Neuron (in vitro differentiated cells): ENCODE results near the gene IFI35.

Experiments
- H2AFZ ChIP-seq: one replicate; pipeline ENCODE4 v1.6.1; 2013; ENCODE audit warnings: low read depth, mild to moderate bottlenecking, inconsistent platforms, low read length, moderate library complexity
- H3K27me3 ChIP-seq: one replicate; pipeline ENCODE4 v1.6.1; 2013; ENCODE audit warnings: low read length; ENCODE audit not compliant: insufficient read depth
- H3K36me3 ChIP-seq: one replicate; pipeline ENCODE4 v1.6.1; 2013; ENCODE audit warnings: low read length; ENCODE audit not compliant: insufficient read depth
- H3K4me1 ChIP-seq: one replicate; pipeline ENCODE4 v1.6.1; 2013; ENCODE audit warnings: low read length; ENCODE audit not compliant: insufficient read depth
- H3K4me3 ChIP-seq: 2 replicates; pipeline ENCODE4 v1.5.1; 2013; ENCODE audit warnings: mild to moderate bottlenecking, low read length, moderate library complexity
- H3K9me3 ChIP-seq: one replicate; pipeline ENCODE4 v1.6.1; 2013; ENCODE audit warnings: low read length

Gene IFI35

DNA sequence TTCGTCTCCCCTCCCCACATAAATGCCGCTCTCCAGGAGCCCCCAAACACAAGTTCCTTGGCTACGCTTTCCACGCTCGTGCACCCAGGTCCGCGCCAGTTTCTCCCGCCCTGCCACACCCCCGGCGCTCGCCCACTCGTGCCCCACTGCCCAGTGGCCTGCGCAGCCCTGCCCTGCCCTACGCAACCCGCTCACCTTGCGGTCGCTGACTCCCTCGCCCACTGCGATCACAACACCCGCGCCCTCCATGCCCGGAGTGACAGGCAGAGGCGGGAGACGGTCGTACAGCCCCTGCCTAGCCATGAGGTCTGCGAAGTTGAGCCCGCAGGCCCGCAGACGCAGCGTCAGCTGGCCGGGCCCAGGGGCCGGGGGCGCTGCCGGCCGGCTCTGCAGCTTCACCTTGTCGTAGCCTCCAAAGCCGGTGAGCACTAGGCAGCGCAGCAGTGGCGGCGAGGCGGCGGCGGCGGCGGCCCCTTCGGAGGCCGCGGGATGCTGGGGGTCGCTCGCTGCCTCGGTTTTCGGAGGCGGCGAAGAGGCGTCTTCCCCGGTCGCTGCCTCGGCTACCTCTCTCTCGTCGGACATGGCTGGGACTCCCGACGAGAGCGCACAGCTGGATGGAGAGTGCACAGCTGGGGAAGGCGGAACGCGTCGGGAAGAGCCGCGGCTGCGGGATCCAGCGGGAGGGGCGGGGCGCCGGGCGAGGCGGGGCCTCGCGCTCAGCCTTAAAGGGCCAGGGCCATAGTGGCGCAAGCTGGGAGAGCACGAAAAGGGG lies 15.3 kb downstream of the IFI35 start, which contains the start of gene VAT1:
Gene VAT1 (minus strand): TSS at position 645 of the 772 bp plus-strand sequence. CDS start 63 bp downstream, at position 582.
- Histone ChIP-seq H3K27me3 (no peaks in the 10 kb centered on the region), H3K9me3 (no peaks in the 10 kb centered on the region), H3K4me1 (peaks cover 55% of the 10 kb centered on the region), H2AFZ (peak within 1 kb of the TSS; percentile 65), H3K4me3 (peak within 1 kb of the TSS; percentile 86), H3K36me3 (no peaks in the 10 kb centered on the region)

DNA sequence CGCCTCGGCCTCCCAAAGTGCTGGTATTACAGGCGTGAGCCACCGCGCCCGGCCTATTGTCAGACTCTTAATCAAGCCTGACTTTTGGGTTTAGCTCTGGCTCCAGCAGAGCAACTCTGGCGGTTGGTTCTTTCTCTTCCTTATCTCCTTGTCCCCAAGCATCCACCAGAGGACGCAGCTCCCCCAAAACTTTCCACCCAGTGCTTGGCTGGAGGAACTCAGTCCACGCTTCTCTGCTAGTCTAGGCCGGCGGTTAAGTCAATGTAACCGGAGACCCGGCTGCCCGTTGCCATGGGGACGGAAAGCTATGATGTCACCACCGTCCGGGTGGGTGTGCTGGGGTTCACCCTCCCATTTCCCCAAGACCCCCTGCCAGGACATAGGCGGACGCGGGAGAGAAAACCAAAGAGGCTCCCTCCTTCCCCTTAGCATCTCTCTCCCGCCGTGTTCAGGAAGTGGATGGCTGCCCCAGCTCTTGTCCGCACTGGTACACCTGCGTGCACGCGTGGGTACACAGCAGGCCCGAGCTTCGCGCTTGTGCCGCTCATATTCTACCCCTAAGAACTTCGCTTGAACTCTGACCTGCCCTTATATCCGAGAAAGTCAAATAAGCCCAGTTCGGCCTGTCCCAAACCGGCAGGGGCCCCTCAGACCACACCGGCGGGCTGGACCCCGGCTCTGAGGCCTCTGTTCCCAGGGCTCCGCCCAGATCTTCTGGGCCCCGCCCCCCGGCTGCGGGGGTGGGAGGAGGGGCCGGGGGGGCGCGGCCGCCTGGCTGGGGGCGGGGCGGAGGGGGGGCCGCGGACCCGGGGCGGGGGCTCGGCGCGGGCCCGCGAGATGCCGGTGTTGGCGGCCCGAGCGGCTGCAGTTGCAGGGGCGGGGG lies 18.1 kb downstream of the IFI35 start, which contains the start of gene RND2:
Gene RND2 (plus strand): TSS at position 825 of the 883 bp plus-strand sequence. CDS start 117 bp downstream, outside the sequence.
- no peaks in the 10 kb centered on the region for H3K9me3 ChIP-seq
- no peaks in the 10 kb centered on the region for H3K36me3 ChIP-seq
- peak within 1 kb of the TSS; percentile 59 for H3K4me3 ChIP-seq
- H2AFZ ChIP-seq = peak within 1 kb of the TSS; percentile 57
- H3K27me3 ChIP-seq = no peaks in the 10 kb centered on the region
- H3K4me1 ChIP-seq = peaks cover 37% of the 10 kb centered on the region

DNA sequence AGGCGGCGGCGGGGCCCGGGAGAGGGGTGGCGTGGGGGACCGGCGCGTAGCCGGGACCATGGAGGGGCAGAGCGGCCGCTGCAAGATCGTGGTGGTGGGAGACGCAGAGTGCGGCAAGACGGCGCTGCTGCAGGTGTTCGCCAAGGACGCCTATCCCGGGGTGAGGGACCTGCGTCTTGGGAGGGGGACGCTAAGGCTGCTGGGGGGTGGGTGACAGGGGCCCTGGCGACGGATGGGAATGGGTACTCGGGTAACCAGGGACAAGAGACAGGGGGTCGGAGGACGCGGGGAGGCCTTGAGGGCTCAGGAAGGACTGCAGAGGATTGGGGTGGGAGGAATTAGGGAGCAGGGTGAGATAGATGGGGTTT lies 18.7 kb downstream of the IFI35 start:
- H2AFZ ChIP-seq = peak overlapping the region; percentile 57
- H3K4me3 ChIP-seq = peak overlapping the region; percentile 56
- H3K9me3 ChIP-seq = no peaks in the 10 kb centered on the region
- no peaks in the 10 kb centered on the region for H3K36me3 ChIP-seq
- H3K4me1 ChIP-seq = peaks cover 32% of the 10 kb centered on the region
- H3K27me3 ChIP-seq = no peaks in the 10 kb centered on the region

GRCh38 chr17:43025766-43026537 lies 19.4 kb downstream of the IFI35 start:
- peak overlapping the region; percentile 56 for H3K4me3 ChIP-seq
- no peaks in the 10 kb centered on the region for H3K36me3 ChIP-seq
- no peaks in the 10 kb centered on the region for H3K9me3 ChIP-seq

DNA sequence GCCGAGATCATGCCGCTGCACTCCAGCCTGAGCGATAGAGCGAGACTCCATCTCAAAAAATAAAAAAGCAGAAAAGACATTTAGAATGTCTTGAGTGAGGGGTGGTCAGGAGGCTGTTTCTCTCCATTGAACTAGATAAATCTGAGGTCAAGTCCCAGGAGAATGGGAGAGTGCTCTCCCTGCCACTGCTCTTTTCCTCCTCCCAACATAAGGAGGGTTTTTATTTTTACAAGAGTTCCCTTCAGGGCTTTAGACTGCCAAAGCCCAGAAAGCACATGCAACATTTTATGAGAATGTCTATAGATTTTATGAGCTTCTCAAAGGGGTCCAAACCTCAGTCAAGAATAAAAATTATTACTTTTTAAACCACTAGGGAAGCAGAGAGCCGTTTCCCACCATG lies 20.0 kb downstream of the IFI35 start:
- no peaks in the 10 kb centered on the region for H3K27me3 ChIP-seq
- H3K36me3 ChIP-seq = no peaks in the 10 kb centered on the region
- peaks cover 22% of the 10 kb centered on the region for H3K4me1 ChIP-seq
- no peak overlapping the region for H2AFZ ChIP-seq
- no peak overlapping the region for H3K4me3 ChIP-seq
- H3K9me3 ChIP-seq = no peaks in the 10 kb centered on the region

More at GRCh38 chr17:43025766-43026537, 19.4 kb downstream of the IFI35 start:
- Histone ChIP-seq H2AFZ (peak overlapping the region; percentile 57), H3K4me1 (peaks cover 28% of the 10 kb centered on the region), H3K27me3 (no peaks in the 10 kb centered on the region)

GRCh38 chr17:43027091-43028032 lies 20.8 kb downstream of the IFI35 start:
- H3K36me3 ChIP-seq = no peaks in the 10 kb centered on the region
- H3K27me3 ChIP-seq = no peaks in the 10 kb centered on the region
- H3K4me3 ChIP-seq = no peak overlapping the region
- no peaks in the 10 kb centered on the region for H3K9me3 ChIP-seq
- H3K4me1 ChIP-seq = peaks cover 19% of the 10 kb centered on the region
- H2AFZ ChIP-seq = no peak overlapping the region

GRCh38 chr17:43028221-43028861 lies 21.8 kb downstream of the IFI35 start:
- H3K4me3 ChIP-seq = no peak overlapping the region
- no peaks in the 10 kb centered on the region for H3K36me3 ChIP-seq
- no peaks in the 10 kb centered on the region for H3K27me3 ChIP-seq
- H3K9me3 ChIP-seq = no peaks in the 10 kb centered on the region
- H3K4me1 ChIP-seq = peaks cover 21% of the 10 kb centered on the region
- H2AFZ ChIP-seq = no peak overlapping the region

GRCh38 chr17:43030137-43030767 lies 23.7 kb downstream of the IFI35 start:
- no peak overlapping the region for H3K4me3 ChIP-seq
- H3K9me3 ChIP-seq = no peaks in the 10 kb centered on the region
- H3K27me3 ChIP-seq = no peaks in the 10 kb centered on the region
- no peaks in the 10 kb centered on the region for H3K36me3 ChIP-seq
- H3K4me1 ChIP-seq = peaks cover 35% of the 10 kb centered on the region
- H2AFZ ChIP-seq = no peak overlapping the region

GRCh38 chr17:43031666-43032065 lies 25.1 kb downstream of the IFI35 start:
- H3K4me1 ChIP-seq = peaks cover 39% of the 10 kb centered on the region
- no peaks in the 10 kb centered on the region for H3K9me3 ChIP-seq
- H3K4me3 ChIP-seq = no peak overlapping the region
- H2AFZ ChIP-seq = no peak overlapping the region
- H3K27me3 ChIP-seq = no peaks in the 10 kb centered on the region
- no peaks in the 10 kb centered on the region for H3K36me3 ChIP-seq

DNA sequence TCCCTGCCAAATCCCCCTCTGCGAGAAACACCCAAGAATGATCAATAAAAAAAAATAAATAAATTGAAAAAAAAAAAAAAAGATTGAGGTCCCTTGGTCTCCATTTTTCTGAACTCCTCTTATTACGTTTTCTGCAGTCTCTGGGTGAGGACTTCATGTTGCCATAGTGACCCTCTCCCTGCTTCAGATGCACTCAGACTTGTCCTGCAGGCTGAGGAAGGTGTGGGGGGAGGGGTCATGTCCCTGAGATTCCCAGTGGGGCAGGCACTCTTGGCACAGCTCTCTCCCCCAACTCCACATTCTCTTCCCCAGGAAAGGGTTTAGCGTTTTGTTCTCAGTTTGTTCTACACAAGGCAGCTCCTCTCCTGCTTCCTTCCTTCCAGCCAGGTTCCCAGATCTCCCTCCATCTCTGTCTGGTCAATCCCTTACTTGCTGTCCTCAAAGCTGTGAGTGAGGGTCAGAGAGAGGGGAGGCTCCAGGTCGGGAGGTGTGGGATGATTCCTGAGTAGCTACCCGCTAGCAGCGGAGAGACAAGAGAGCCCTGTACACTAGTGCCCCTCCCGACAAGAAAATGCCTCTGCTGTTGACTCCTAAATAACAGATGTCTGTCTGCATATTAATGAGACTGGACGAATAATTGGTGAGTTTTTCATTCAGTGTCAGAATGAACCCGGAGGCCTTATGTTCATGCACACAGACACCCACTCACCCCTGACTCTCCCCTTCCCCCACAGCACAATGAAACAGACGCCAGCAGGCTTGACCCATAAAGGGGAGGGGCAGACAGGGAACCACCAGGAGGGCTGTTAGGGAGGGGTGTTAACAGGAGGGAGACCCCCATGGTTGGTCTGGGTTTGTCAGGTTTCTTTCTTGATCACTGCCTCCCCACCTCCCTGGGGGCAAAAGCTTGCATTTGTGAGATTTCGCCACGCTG lies 27.6 kb downstream of the IFI35 start:
- H3K4me1 ChIP-seq = peaks cover 46% of the 10 kb centered on the region
- H3K36me3 ChIP-seq = no peaks in the 10 kb centered on the region
- H3K9me3 ChIP-seq = no peaks in the 10 kb centered on the region
- H3K4me3 ChIP-seq = peak overlapping the region; percentile 18
- no peaks in the 10 kb centered on the region for H3K27me3 ChIP-seq
- H2AFZ ChIP-seq = no peak overlapping the region
